Activated naive CD8-positive, alpha-beta T cell treated with anti-CD3 and anti-CD28 coated beads, Interleukin-2, amount 50 U/mL, for 16 hours (primary cell): Measurements from ENCODE around the gene MRLN.
"Not testable (repeated sequence)": the region's sequence is repeated elsewhere in the genome, so short reads cannot be mapped to it uniquely, and the experiment has no call there.

Source experiments
- DNase-seq: peaks from one replicate; pipeline ENCODE4 v3.0.0-alpha.2; 2020; ENCODE audit warnings: low read depth, low spot score

The MRLN gene

GRCh38 chr10:59745163-59745650, 8.0 kb downstream of the MRLN start:
- no peak for DNase-seq

GRCh38 chr10:59744762-59745161, 8.5 kb downstream of the MRLN start:
- not testable (repeated sequence) for DNase-seq

GRCh38 chr10:59744156-59744555, 9.1 kb downstream of the MRLN start:
- not testable (repeated sequence) for DNase-seq

GRCh38 chr10:59741583-59741982, 11.7 kb downstream of the MRLN start:
- DNase-seq: no peak

GRCh38 chr10:59741048-59741447, 12.2 kb downstream of the MRLN start:
- no peak for DNase-seq

- DNase-seq: no peak
Measured at GRCh38 chr10:59736749-59737148, 16.5 kb downstream of the MRLN start.

GRCh38 chr10:59735296-59735695, 18.0 kb downstream of the MRLN start:
- DNase-seq: no peak

GRCh38 chr10:59734014-59734462, 19.2 kb downstream of the MRLN start:
- no peak for DNase-seq

GRCh38 chr10:59733321-59734013, 19.8 kb downstream of the MRLN start:
- DNase-seq: not testable (repeated sequence)

- DNase-seq: not testable (repeated sequence)
Measured at GRCh38 chr10:59732849-59733248, 20.4 kb downstream of the MRLN start.

GRCh38 chr10:59729167-59729566, 24.1 kb downstream of the MRLN start:
- not testable (repeated sequence) for DNase-seq

- no peak for DNase-seq
Measured at GRCh38 chr10:59724098-59724938, 28.9 kb downstream of the MRLN start.

- no peak for DNase-seq
Measured at GRCh38 chr10:59720377-59720776, 32.9 kb downstream of the MRLN start.

- no peak for DNase-seq
Measured at GRCh38 chr10:59719374-59719773, 33.9 kb downstream of the MRLN start.

- DNase-seq: no peak
Measured at GRCh38 chr10:59718257-59718656, 35.0 kb downstream of the MRLN start.

- no peak for DNase-seq
Measured at GRCh38 chr10:59713196-59713821, 39.9 kb downstream of the MRLN start.

GRCh38 chr10:59711871-59712494, 41.3 kb downstream of the MRLN start:
- DNase-seq: no peak

GRCh38 chr10:59709395-59710125, 43.7 kb downstream of the MRLN start, which contains the start of gene SLC16A9:
TSS of gene SLC16A9 (minus strand) at chr10:59709850. CDS start at chr10:59684291, 25,559 bp downstream.
- DNase-seq: no peak

GRCh38 chr10:59708816-59709394, 44.4 kb downstream of the MRLN start:
- no peak for DNase-seq
